H9 (cell line): ENCODE data around the gene IGSF22. TPM values are rescaled to one million over a fixed set of nuclear protein-coding genes. Genes with fewer than 3 reads are reported as not detected.

Source experiments
- DNase-seq: peaks from one replicate; pipeline ENCODE4 v3.0.0-alpha.2; 2017
- H2AFZ ChIP-seq: one replicate; pipeline ENCODE4 v1.6.1; 2013; ENCODE audit warnings: mild to moderate bottlenecking, low read length, control low read depth, moderate library complexity
- H2AK5ac ChIP-seq: 2 replicates; pipeline ENCODE4 v1.6.1; 2013; ENCODE audit warnings: low read length, control low read depth, mixed read lengths; ENCODE audit not compliant: insufficient read length
- H2BK120ac ChIP-seq: one replicate; pipeline ENCODE4 v1.6.1; 2013; ENCODE audit warnings: low read depth, mild to moderate bottlenecking, low read length, control low read depth, inconsistent platforms; ENCODE audit not compliant: poor library complexity, severe bottlenecking
- H2BK12ac ChIP-seq: 2 replicates; pipeline ENCODE4 v1.6.1; 2013; ENCODE audit warnings: low read length, control low read depth, mixed read lengths, low read depth; ENCODE audit not compliant: insufficient read length
- H2BK15ac ChIP-seq: 2 replicates; pipeline ENCODE4 v1.6.1; 2013; ENCODE audit warnings: low read depth, low read length, control low read depth
- H2BK20ac ChIP-seq: one replicate; pipeline ENCODE4 v1.6.1; 2013; ENCODE audit warnings: low read depth, mild to moderate bottlenecking, low read length, control low read depth, inconsistent platforms; ENCODE audit not compliant: poor library complexity, severe bottlenecking
- H2BK5ac ChIP-seq: 2 replicates; pipeline ENCODE4 v1.6.1; 2013; ENCODE audit warnings: low read length, control low read depth, mixed read lengths; ENCODE audit not compliant: insufficient read length
- H3K14ac ChIP-seq: 2 replicates; pipeline ENCODE4 v1.6.1; 2013; ENCODE audit warnings: low read length, control low read depth; ENCODE audit not compliant: insufficient read depth
- H3K18ac ChIP-seq: 2 replicates; pipeline ENCODE4 v1.6.1; 2013; ENCODE audit warnings: low read depth, mild to moderate bottlenecking, mixed read lengths, low read length, control low read depth; ENCODE audit not compliant: insufficient read length
- H3K23ac ChIP-seq: 2 replicates; pipeline ENCODE4 v1.6.1; 2013; ENCODE audit warnings: low read length, control low read depth, mixed read lengths, low read depth; ENCODE audit not compliant: insufficient read length
- H3K23me2 ChIP-seq: 2 replicates; pipeline ENCODE4 v1.6.1; 2013; ENCODE audit warnings: low read depth, mild to moderate bottlenecking, mixed read lengths, low read length, control low read depth; ENCODE audit not compliant: insufficient read length, poor library complexity, severe bottlenecking
- H3K27ac ChIP-seq: 2 replicates; pipeline ENCODE4 v1.5.1; 2013; ENCODE audit warnings: low read length, control low read depth, mixed read lengths, low read depth; ENCODE audit not compliant: insufficient read length
- H3K27me3 ChIP-seq: 2 replicates; pipeline ENCODE4 v1.6.1; 2013; ENCODE audit warnings: low read length, control low read depth, inconsistent platforms; ENCODE audit not compliant: insufficient read depth
- H3K4ac ChIP-seq: 2 replicates; pipeline ENCODE4 v1.6.1; 2013; ENCODE audit warnings: low read depth, mild to moderate bottlenecking, control low read depth, inconsistent platforms, low read length, moderate library complexity
- H3K4me1 ChIP-seq: 2 replicates; pipeline ENCODE4 v1.6.1; 2013; ENCODE audit warnings: low read length, control low read depth, inconsistent platforms; ENCODE audit not compliant: insufficient read depth
- H3K4me2 ChIP-seq: 2 replicates; pipeline ENCODE4 v1.6.1; 2013; ENCODE audit warnings: low read length, control low read depth, mixed read lengths; ENCODE audit not compliant: insufficient read length, insufficient read depth
- H3K56ac ChIP-seq: 2 replicates; pipeline ENCODE4 v1.6.1; 2013; ENCODE audit warnings: low read depth, mild to moderate bottlenecking, mixed read lengths, low read length, control low read depth; ENCODE audit not compliant: insufficient read length
- H3K79me1 ChIP-seq: 2 replicates; pipeline ENCODE4 v1.6.1; 2013; ENCODE audit warnings: low read depth, mild to moderate bottlenecking, moderate library complexity, low read length, control low read depth, inconsistent platforms; ENCODE audit not compliant: insufficient read depth, poor library complexity, severe bottlenecking
- H3K79me2 ChIP-seq: 2 replicates; pipeline ENCODE4 v1.6.1; 2013; ENCODE audit warnings: low read length, control low read depth, inconsistent platforms; ENCODE audit not compliant: insufficient read depth
- H3K9ac ChIP-seq: 2 replicates; pipeline ENCODE4 v1.6.1; 2013; ENCODE audit warnings: low read length, control low read depth, mixed read lengths; ENCODE audit not compliant: insufficient read length; ENCODE audit errors: extremely low read depth
- H3K9me3 ChIP-seq: one replicate; pipeline ENCODE4 v1.6.1; 2013; ENCODE audit warnings: low read depth, low read length, inconsistent platforms; ENCODE audit not compliant: control insufficient read depth
- H3T11ph ChIP-seq: one replicate; pipeline ENCODE4 v1.6.1; 2013; ENCODE audit warnings: mild to moderate bottlenecking, low read length, control low read depth, inconsistent platforms
- H4K20me1 ChIP-seq: one replicate; pipeline ENCODE4 v1.6.1; 2013; ENCODE audit not compliant: control insufficient read depth, insufficient read length, insufficient read depth
- H4K5ac ChIP-seq: 2 replicates; pipeline ENCODE4 v1.6.1; 2013; ENCODE audit warnings: low read depth, mild to moderate bottlenecking, mixed read lengths, low read length, control low read depth; ENCODE audit not compliant: insufficient read length
- H4K8ac ChIP-seq: replicated peaks from 2 replicates; pipeline ENCODE4 v1.6.1; 2013; ENCODE audit warnings: low read length, control low read depth, mixed read lengths, low read depth; ENCODE audit not compliant: insufficient read length
- H4K91ac ChIP-seq: 2 replicates; pipeline ENCODE4 v1.6.1; 2013; ENCODE audit warnings: low read depth, mild to moderate bottlenecking, moderate library complexity, mixed read lengths, low read length, control low read depth; ENCODE audit not compliant: insufficient read length
- H3K27ac Mint-ChIP-seq, 3 experiments: 2 replicates in 2 of 3; 3 replicates in 1 of 3; pipeline ENCODE4 v1.8.0; 2020 to 2021; ENCODE audit warnings: mixed read lengths in 3 of 3, mild to moderate bottlenecking in 1 of 3, moderate library complexity in 1 of 3
- H3K27me3 Mint-ChIP-seq: 2 replicates; pipeline ENCODE4 v1.8.0; 2021; ENCODE audit warnings: low read depth, mild to moderate bottlenecking, moderate library complexity, mixed read lengths
- H3K36me3 Mint-ChIP-seq, 3 experiments: 2 replicates in 2 of 3; 3 replicates in 1 of 3; pipeline ENCODE4 v1.8.0; 2020 to 2021; ENCODE audit warnings: low read depth in 3 of 3, mixed read lengths in 3 of 3; ENCODE audit not compliant: insufficient read depth in 1 of 3
- H3K4me1 Mint-ChIP-seq, 2 experiments: 2 replicates each; pipeline ENCODE4 v1.8.0; 2020; ENCODE audit warnings: mixed read lengths in 2 of 2
- H3K4me3 Mint-ChIP-seq, 2 experiments: 2 replicates in 1 of 2; 3 replicates in 1 of 2; pipeline ENCODE4 v1.8.0; 2020 to 2021; ENCODE audit warnings: mild to moderate bottlenecking in 2 of 2, mixed read lengths in 2 of 2, moderate library complexity in 1 of 2
- H3K9me3 Mint-ChIP-seq, 2 experiments: 2 replicates in 1 of 2; 3 replicates in 1 of 2; pipeline ENCODE4 v1.8.0; 2020; ENCODE audit warnings: mild to moderate bottlenecking in 2 of 2, mixed read lengths in 2 of 2, moderate library complexity in 1 of 2
- WGBS: extraction: QIAGEN DNeasy Blood & Tissue Kit; methylation state at CpG from one replicate; pipeline ENCODE4 v1.1.7; 2013; ENCODE audit warnings: missing lambda C conversion rate, low lambda C conversion rate, mixed read lengths; ENCODE audit not compliant: insufficient read length; ENCODE audit errors: extremely low coverage; 5-methylcytosine and 5-hydroxymethylcytosine counted together
- total RNA-seq: library from RNA; stranded (reverse); gene quantifications from 2 replicates; pipeline ENCODE4 v1.2.1, GENCODE V29; 2021
- TF ChIP-seq, protein P1 (sequence below): fragments of 200-600 bp; sonication (generic); conservative IDR thresholded peaks from 3 replicates; pipeline ENCODE4 v1.8.0; 2021; ENCODE audit warnings: antibody characterized with exemption, mild to moderate bottlenecking

Gene IGSF22
- total RNA-seq, 1 experiment from 2014 or later: 0.35 TPM

DNA sequence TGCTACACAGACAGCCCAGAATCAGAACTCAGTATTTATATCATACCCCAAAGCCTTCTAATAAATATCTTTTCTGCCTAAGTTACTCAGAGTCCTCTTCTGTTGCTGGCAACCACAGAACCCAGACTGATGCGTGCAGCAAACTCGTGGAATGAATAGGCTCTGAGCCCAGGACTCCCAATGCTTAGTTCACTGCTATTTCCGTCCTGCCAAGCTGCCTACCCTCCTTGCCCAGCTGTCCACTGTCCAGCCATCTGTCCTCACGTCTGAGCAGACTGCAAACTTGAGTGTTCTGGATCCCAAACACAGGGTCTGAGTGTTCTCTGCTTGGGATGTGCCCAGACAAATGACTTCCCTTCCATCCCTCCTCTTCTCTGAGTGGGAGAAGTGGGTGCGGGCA is 46.2 kb upstream of the IGSF22 start:
- Mint-ChIP-seq H3K4me1 (peaks cover 31 to 34% of the 10 kb centered on the region in 2 experiments), H3K4me3 (no peak overlapping the region), H3K27ac (peak overlapping the region in 1 of 3 experiments; percentile 42; a peak in 1 of 7 replicates), H3K36me3 (no peaks in the 10 kb centered on the region), H3K9me3 (no peaks in the 10 kb centered on the region; a peak in 1 of 5 replicates), H3K27me3 (peaks cover 12% of the 10 kb centered on the region)
- Histone ChIP-seq H3K27ac (no peak overlapping the region), H2AK5ac (no peak overlapping the region), H3K14ac (no peak overlapping the region), H3K18ac (no peak overlapping the region), H2BK12ac (no peak overlapping the region), H3K23me2 (no peaks in the 10 kb centered on the region), H2AFZ (no peak overlapping the region), H2BK20ac (no peak overlapping the region), H3K9ac (no peak overlapping the region), H2BK5ac (no peak overlapping the region), H4K8ac (no peak overlapping the region), H3K9me3 (no peaks in the 10 kb centered on the region), H3K4ac (no peak overlapping the region), H4K20me1 (peaks cover 2% of the 10 kb centered on the region), H3K4me1 (0 out of 2 replicates have a peak, but pooled peaks cover 2% of the 10 kb centered on the region), H3K56ac (no peak overlapping the region), H3K23ac (no peak overlapping the region), H4K5ac (no peak overlapping the region), H3K79me2 (no peaks in the 10 kb centered on the region), H3K27me3 (no peaks in the 10 kb centered on the region), H3T11ph (no peak overlapping the region), H2BK120ac (no peak overlapping the region), H4K91ac (no peak overlapping the region), H3K4me2 (no peak overlapping the region), H3K79me1 (no peaks in the 10 kb centered on the region), H2BK15ac (no peak overlapping the region)
- DNase-seq: no peak
- TF ChIP-seq, protein P1, sequence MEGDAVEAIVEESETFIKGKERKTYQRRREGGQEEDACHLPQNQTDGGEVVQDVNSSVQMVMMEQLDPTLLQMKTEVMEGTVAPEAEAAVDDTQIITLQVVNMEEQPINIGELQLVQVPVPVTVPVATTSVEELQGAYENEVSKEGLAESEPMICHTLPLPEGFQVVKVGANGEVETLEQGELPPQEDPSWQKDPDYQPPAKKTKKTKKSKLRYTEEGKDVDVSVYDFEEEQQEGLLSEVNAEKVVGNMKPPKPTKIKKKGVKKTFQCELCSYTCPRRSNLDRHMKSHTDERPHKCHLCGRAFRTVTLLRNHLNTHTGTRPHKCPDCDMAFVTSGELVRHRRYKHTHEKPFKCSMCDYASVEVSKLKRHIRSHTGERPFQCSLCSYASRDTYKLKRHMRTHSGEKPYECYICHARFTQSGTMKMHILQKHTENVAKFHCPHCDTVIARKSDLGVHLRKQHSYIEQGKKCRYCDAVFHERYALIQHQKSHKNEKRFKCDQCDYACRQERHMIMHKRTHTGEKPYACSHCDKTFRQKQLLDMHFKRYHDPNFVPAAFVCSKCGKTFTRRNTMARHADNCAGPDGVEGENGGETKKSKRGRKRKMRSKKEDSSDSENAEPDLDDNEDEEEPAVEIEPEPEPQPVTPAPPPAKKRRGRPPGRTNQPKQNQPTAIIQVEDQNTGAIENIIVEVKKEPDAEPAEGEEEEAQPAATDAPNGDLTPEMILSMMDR: no peak
- no CpG with 5 or more reads among the region's 5 CpGs for WGBS
